Osteoblast (primary cell): ENCODE data around the gene MGP. TPM values are rescaled to one million over a fixed set of nuclear protein-coding genes. Genes with fewer than 3 reads are reported as not detected.

Experiments used
- DNase-seq: peaks from one replicate; pipeline ENCODE4 v3.0.0; 2011; ENCODE audit warnings: low spot score, mixed read lengths; ENCODE audit not compliant: insufficient read length; ENCODE audit errors: missing footprints
- H2AFZ ChIP-seq: 2 replicates; pipeline ENCODE4 v1.6.0; 2011; ENCODE audit warnings: mild to moderate bottlenecking, low read length
- H3K27ac ChIP-seq: 2 replicates; pipeline ENCODE4 v1.5.1; 2011; ENCODE audit warnings: mild to moderate bottlenecking, low read depth, low read length, moderate library complexity
- H3K27me3 ChIP-seq: 2 replicates; pipeline ENCODE4 v1.6.0; 2012; ENCODE audit warnings: mild to moderate bottlenecking, control low read depth, inconsistent platforms, low read length, moderate library complexity; ENCODE audit not compliant: insufficient read depth
- H3K36me3 ChIP-seq: 2 replicates; pipeline ENCODE4 v1.5.1; 2011; ENCODE audit warnings: mild to moderate bottlenecking, low read length, control low read depth, moderate library complexity; ENCODE audit not compliant: insufficient read depth
- H3K4me1 ChIP-seq: 2 replicates; pipeline ENCODE4 v1.5.1; 2011; ENCODE audit warnings: mild to moderate bottlenecking, low read length, control low read depth, moderate library complexity; ENCODE audit not compliant: insufficient read depth
- H3K4me2 ChIP-seq: 2 replicates; pipeline ENCODE4 v1.6.0; 2011; ENCODE audit warnings: mild to moderate bottlenecking, low read length; ENCODE audit not compliant: insufficient read depth
- H3K4me3 ChIP-seq: fragments of 200-600 bp; sonication (generic); 3 replicates; pipeline ENCODE4 v1.5.1; 2012; ENCODE audit warnings: mild to moderate bottlenecking, low read length, inconsistent platforms; ENCODE audit not compliant: insufficient read depth
- H3K79me2 ChIP-seq: 2 replicates; pipeline ENCODE4 v1.6.0; 2012; ENCODE audit warnings: mild to moderate bottlenecking, low read length, control low read depth, inconsistent platforms; ENCODE audit not compliant: insufficient read depth
- H3K9me3 ChIP-seq: 2 replicates; pipeline ENCODE4 v1.5.1; 2011; ENCODE audit warnings: low read depth, low read length, control low read depth
- H4K20me1 ChIP-seq: 2 replicates; pipeline ENCODE4 v1.6.0; 2012; ENCODE audit warnings: mild to moderate bottlenecking, low read length, control low read depth; ENCODE audit not compliant: insufficient read depth
- total RNA-seq: library from RNA; depleted of rRNA; stranded (reverse); fragments of >200 nt; gene quantifications from 2 replicates; pipeline ENCODE4 v1.2.3, GENCODE V29; 2012
- TF ChIP-seq, protein P1 (sequence below): IDR thresholded peaks from 2 replicates; pipeline ENCODE4 v1.5.1; 2011; ENCODE audit warnings: mild to moderate bottlenecking, low read depth, low read length, moderate library complexity; ENCODE audit errors: extremely low read depth

MGP gene
- total RNA-seq, 1 donor = 8.0 TPM

DNA sequence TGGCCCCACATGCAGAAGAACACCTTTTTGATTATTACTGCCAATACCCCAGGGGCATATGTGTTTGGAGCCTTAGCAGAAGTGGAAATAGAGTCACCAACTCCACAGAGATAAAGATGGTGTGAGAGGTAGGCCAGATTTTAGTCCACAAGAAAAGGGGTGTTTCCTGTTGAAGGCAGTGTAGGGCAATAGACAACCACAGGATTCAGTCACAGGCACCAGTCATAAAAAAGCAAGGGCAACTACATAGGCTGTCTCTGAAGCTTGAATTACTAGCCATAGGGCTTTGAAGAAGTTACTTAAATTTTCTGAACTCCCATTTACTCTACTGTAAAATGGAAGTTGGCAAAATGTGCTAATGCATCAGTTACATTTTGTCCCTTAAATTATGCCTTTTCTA lies 33.8 kb upstream of the MGP start:
- no peaks in the 10 kb centered on the region for H3K36me3 ChIP-seq
- DNase-seq = no peak
- no peaks in the 10 kb centered on the region for H3K9me3 ChIP-seq
- no peak overlapping the region for H3K4me2 ChIP-seq
- no peak overlapping the region for H3K4me3 ChIP-seq
- H4K20me1 ChIP-seq = no peaks in the 10 kb centered on the region
- no peak overlapping the region for H3K27ac ChIP-seq
- TF ChIP-seq, protein P1, sequence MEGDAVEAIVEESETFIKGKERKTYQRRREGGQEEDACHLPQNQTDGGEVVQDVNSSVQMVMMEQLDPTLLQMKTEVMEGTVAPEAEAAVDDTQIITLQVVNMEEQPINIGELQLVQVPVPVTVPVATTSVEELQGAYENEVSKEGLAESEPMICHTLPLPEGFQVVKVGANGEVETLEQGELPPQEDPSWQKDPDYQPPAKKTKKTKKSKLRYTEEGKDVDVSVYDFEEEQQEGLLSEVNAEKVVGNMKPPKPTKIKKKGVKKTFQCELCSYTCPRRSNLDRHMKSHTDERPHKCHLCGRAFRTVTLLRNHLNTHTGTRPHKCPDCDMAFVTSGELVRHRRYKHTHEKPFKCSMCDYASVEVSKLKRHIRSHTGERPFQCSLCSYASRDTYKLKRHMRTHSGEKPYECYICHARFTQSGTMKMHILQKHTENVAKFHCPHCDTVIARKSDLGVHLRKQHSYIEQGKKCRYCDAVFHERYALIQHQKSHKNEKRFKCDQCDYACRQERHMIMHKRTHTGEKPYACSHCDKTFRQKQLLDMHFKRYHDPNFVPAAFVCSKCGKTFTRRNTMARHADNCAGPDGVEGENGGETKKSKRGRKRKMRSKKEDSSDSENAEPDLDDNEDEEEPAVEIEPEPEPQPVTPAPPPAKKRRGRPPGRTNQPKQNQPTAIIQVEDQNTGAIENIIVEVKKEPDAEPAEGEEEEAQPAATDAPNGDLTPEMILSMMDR = no peak
- no peaks in the 10 kb centered on the region for H3K79me2 ChIP-seq
- H2AFZ ChIP-seq = no peak overlapping the region
- H3K4me1 ChIP-seq = no peaks in the 10 kb centered on the region
- H3K27me3 ChIP-seq = no peaks in the 10 kb centered on the region

DNA sequence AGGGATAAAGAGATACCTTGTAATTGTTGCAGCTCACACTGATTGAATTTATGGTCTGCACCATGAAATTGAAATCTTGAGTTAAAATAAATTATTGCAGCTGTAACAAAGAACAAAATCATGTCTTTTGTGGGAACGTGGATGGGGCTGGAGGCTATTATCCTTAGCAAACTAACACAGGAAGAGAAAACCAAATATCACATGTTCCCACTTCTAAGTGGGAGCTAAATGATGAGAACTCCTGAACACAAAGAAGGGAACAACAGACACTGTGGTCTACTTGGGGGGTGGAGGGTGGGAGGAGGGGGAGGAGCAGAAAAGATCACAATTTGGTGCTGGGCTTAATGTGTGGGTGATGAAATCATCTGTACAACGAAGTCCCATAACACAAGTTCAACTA lies 30.1 kb upstream of the MGP start:
- TF ChIP-seq, protein P1 = no peak
- no peaks in the 10 kb centered on the region for H3K36me3 ChIP-seq
- H3K27ac ChIP-seq = no peak overlapping the region
- H3K27me3 ChIP-seq = no peaks in the 10 kb centered on the region
- H3K9me3 ChIP-seq = no peaks in the 10 kb centered on the region
- H3K4me3 ChIP-seq = no peak overlapping the region
- no peak overlapping the region for H2AFZ ChIP-seq
- H4K20me1 ChIP-seq = no peaks in the 10 kb centered on the region
- H3K79me2 ChIP-seq = no peaks in the 10 kb centered on the region
- DNase-seq = no peak
- no peak overlapping the region for H3K4me2 ChIP-seq
- H3K4me1 ChIP-seq = no peaks in the 10 kb centered on the region

DNA sequence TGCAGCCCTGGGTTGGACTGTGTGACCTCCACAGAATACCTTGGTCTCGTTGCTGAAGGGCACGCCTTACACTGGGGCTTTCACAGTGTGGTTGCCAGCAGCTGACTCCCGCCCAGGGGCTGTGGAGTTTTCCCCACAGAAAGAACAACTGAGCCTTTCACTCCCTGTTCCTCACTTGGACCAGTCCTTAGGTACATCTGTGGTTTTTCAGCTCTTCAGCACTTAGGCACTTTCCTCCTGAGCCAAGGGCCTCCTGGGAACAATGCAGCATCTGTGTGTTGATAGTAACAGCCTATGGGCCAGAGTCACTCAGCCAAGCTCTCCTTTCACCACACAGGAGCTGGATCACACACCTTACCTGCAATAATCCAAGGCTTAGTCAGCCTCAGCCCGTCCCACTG lies 27.7 kb upstream of the MGP start:
- DNase-seq = no peak
- H3K4me3 ChIP-seq = no peak overlapping the region
- H3K36me3 ChIP-seq = no peaks in the 10 kb centered on the region
- no peaks in the 10 kb centered on the region for H3K9me3 ChIP-seq
- no peak overlapping the region for H3K27ac ChIP-seq
- no peak overlapping the region for H3K4me2 ChIP-seq
- no peaks in the 10 kb centered on the region for H3K27me3 ChIP-seq
- no peaks in the 10 kb centered on the region for H3K79me2 ChIP-seq
- no peak overlapping the region for H2AFZ ChIP-seq
- H4K20me1 ChIP-seq = no peaks in the 10 kb centered on the region
- peaks cover 2% of the 10 kb centered on the region for H3K4me1 ChIP-seq
- TF ChIP-seq, protein P1 = no peak

DNA sequence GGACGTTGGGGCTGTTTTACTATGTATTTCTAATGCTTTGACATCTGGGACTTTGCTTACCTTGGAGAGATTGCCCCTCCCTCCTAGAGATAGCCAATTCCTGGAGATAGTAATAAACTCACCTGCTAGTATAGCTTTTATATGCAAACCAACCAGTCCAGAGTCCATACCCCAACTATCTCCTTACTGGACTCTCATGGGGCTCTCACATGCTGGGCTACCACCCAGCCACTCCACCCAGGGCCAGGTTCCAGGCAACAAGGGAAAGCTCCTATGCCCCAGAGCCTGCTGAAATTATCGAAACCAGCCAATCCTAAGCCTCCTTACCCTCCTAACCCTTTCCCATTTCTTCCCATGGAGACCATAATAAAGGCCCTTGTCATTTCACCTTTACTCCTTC lies 25.5 kb upstream of the MGP start:
- no peaks in the 10 kb centered on the region for H3K9me3 ChIP-seq
- no peaks in the 10 kb centered on the region for H3K79me2 ChIP-seq
- H3K36me3 ChIP-seq = no peaks in the 10 kb centered on the region
- TF ChIP-seq, protein P1 = no peak
- H3K27ac ChIP-seq = no peak overlapping the region
- no peak overlapping the region for H3K4me3 ChIP-seq
- H4K20me1 ChIP-seq = no peaks in the 10 kb centered on the region
- peaks cover 2% of the 10 kb centered on the region for H3K4me1 ChIP-seq
- H3K27me3 ChIP-seq = no peaks in the 10 kb centered on the region
- no peak overlapping the region for H2AFZ ChIP-seq
- no peak overlapping the region for H3K4me2 ChIP-seq
- no peak for DNase-seq
